Endothelial cell of umbilical vein (primary cell): Measurements from ENCODE around the gene KDM3B. TPM values are rescaled to one million over a fixed set of nuclear protein-coding genes. Genes with fewer than 3 reads are reported as not detected.

ENCODE experiments used
- BruUV-seq: library from RNA; stranded (reverse); fragments of 400-500 nt; replicated peaks from 2 replicates; lab custom pipeline; 2021; lab: Mats Ljungman, UMichigan
- CTCF ChIA-PET: fragments of 300-600, 350-600 bp; sonication (Branson Sonifier 250); formaldehyde crosslinking; loops from one replicate; lab custom pipeline; 2021; ENCODE audit warnings: antibody characterized with exemption, inconsistent platforms; lab: Charles Lee
- POLR2A ChIA-PET: fragments of 300-600, 350-600 bp; sonication (Branson Sonifier 250); formaldehyde crosslinking; loops from one replicate; lab custom pipeline; 2021; ENCODE audit warnings: antibody characterized with exemption, inconsistent platforms; lab: Charles Lee
- DNase-seq: peaks from one replicate; pipeline ENCODE4 v3.0.0-alpha.2; 2011; ENCODE audit warnings: low read depth, low spot score
- FAIRE-seq: peaks from 2 replicates; lab custom pipeline; 2011; peaks lifted over from hg19 to GRCh38; lab: Jason Lieb, UNC
- H2AFZ ChIP-seq: 2 replicates; pipeline ENCODE4 v1.6.0; 2012; ENCODE audit warnings: low read depth, low read length, control low read depth, inconsistent platforms
- H3K27ac ChIP-seq: 2 replicates; pipeline ENCODE4 v1.5.1; 2011; ENCODE audit warnings: low read depth, mild to moderate bottlenecking, control low read depth, low read length, moderate library complexity; ENCODE audit not compliant: insufficient read depth
- H3K27me3 ChIP-seq, 2 experiments: 2 replicates each; pipeline versions ENCODE4 v1.6.0 to v1.6.1; 2011; ENCODE audit warnings: low read length in 2 of 2, mixed read lengths in 1 of 2; ENCODE audit not compliant: control insufficient read depth in 2 of 2, insufficient read depth in 2 of 2
- H3K36me3 ChIP-seq, 2 experiments: 2 replicates in 1 of 2; 3 replicates in 1 of 2; pipeline ENCODE4 v1.5.1; 2011; ENCODE audit warnings: low read length in 2 of 2, mild to moderate bottlenecking in 1 of 2, moderate library complexity in 1 of 2; ENCODE audit not compliant: control insufficient read depth in 2 of 2, insufficient read depth in 2 of 2; ENCODE audit errors: extremely low read depth in 1 of 2
- H3K4me1 ChIP-seq: 3 replicates; pipeline ENCODE4 v1.5.1; 2011; ENCODE audit warnings: mild to moderate bottlenecking, low read length; ENCODE audit not compliant: control insufficient read depth, insufficient read depth; ENCODE audit errors: extremely low read depth
- H3K4me2 ChIP-seq: 2 replicates; pipeline ENCODE4 v1.6.1; 2011; ENCODE audit warnings: low read length, control low read depth, mixed read lengths; ENCODE audit not compliant: insufficient read depth
- H3K4me3 ChIP-seq, 3 experiments: fragments of 200-600 bp in 1 of 3; sonication (generic), shearing (Covaris generic) in 1 of 3; replicated peaks in 1 of 3; 2 replicates each; pipeline ENCODE4 v1.5.1; 2011 to 2016; ENCODE audit warnings: control low read depth in 3 of 3, low read length in 3 of 3, mild to moderate bottlenecking in 2 of 3, inconsistent platforms in 1 of 3, low read depth in 1 of 3, moderate library complexity in 1 of 3; ENCODE audit not compliant: insufficient read depth in 1 of 3
- H3K79me2 ChIP-seq: 2 replicates; pipeline ENCODE4 v1.6.0; 2012; ENCODE audit warnings: low read length, inconsistent platforms; ENCODE audit not compliant: control insufficient read depth, insufficient read depth
- H3K9ac ChIP-seq: replicated peaks from 2 replicates; pipeline ENCODE3; 2011; ENCODE audit warnings: low read length, control low read depth; ENCODE audit not compliant: insufficient read depth; ENCODE audit errors: extremely low read depth
- H3K9me1 ChIP-seq: replicated peaks from 3 replicates; pipeline ENCODE4 v1.6.0; 2011; ENCODE audit warnings: mild to moderate bottlenecking, low read length; ENCODE audit not compliant: control insufficient read depth, insufficient read depth; ENCODE audit errors: extremely low read depth
- H3K9me3 ChIP-seq: replicated peaks from 2 replicates; pipeline ENCODE4 v1.5.1; 2012; ENCODE audit warnings: low read length, inconsistent platforms; ENCODE audit not compliant: control insufficient read depth, insufficient read depth
- H4K20me1 ChIP-seq: replicated peaks from 2 replicates; pipeline ENCODE3; 2011; ENCODE audit warnings: mild to moderate bottlenecking, low read length; ENCODE audit not compliant: control insufficient read depth, insufficient read depth; ENCODE audit errors: extremely low read depth
- CTCF ChIP-seq, 2 donors: IDR thresholded peaks; 1 replicate in 1 of 2; 2 replicates in 1 of 2; pipeline ENCODE4 v1.5.1; 2011; ENCODE audit warnings: low read length in 2 of 2, mild to moderate bottlenecking in 2 of 2, moderate library complexity in 2 of 2, control low read depth in 1 of 2, inconsistent platforms in 1 of 2, low read depth in 1 of 2; ENCODE audit not compliant: insufficient read depth in 1 of 2; ENCODE audit errors: extremely low read depth in 1 of 2
- EZH2 ChIP-seq: IDR thresholded peaks from 2 replicates; pipeline ENCODE4 v1.6.1; 2012; ENCODE audit warnings: borderline replicate concordance, low read depth, mild to moderate bottlenecking, moderate library complexity, low read length, inconsistent platforms; ENCODE audit not compliant: severe bottlenecking
- FOS ChIP-seq: IDR thresholded peaks from 2 replicates; pipeline ENCODE4 v1.6.1; 2011; ENCODE audit warnings: mild to moderate bottlenecking, low read length, moderate library complexity, borderline replicate concordance; ENCODE audit not compliant: insufficient read depth
- GATA2 ChIP-seq: IDR thresholded peaks from 2 replicates; pipeline ENCODE4 v1.7.0; 2011; ENCODE audit warnings: low read depth, mild to moderate bottlenecking, moderate library complexity, mixed read lengths, low read length; ENCODE audit not compliant: insufficient read length, insufficient read depth
- JUN ChIP-seq: IDR thresholded peaks from 2 replicates; pipeline ENCODE4 v1.6.1; 2011; ENCODE audit warnings: borderline replicate concordance, low read depth; ENCODE audit not compliant: insufficient read length, insufficient read depth
- MAX ChIP-seq: IDR thresholded peaks from 2 replicates; pipeline ENCODE4 v1.6.1; 2011; ENCODE audit not compliant: insufficient read depth, insufficient read length
- MYC ChIP-seq: IDR thresholded peaks from one replicate; pipeline ENCODE4 v1.6.1; 2011; ENCODE audit warnings: mild to moderate bottlenecking, low read depth, low read length
- POLR2A ChIP-seq: IDR thresholded peaks from 2 replicates; pipeline ENCODE4 v1.6.1; 2012; ENCODE audit warnings: low read depth, mild to moderate bottlenecking, control low read depth, low read length
- POLR2AphosphoS5 ChIP-seq: IDR thresholded peaks from 2 replicates; pipeline ENCODE4 v1.6.1; 2012; ENCODE audit warnings: low read depth, mild to moderate bottlenecking, control low read depth, low read length, moderate library complexity; ENCODE audit not compliant: insufficient read depth
- dilution Hi-C: fragments of 300-500 bp; cut with MboI; formaldehyde crosslinking; loops from one replicate; pipeline ENCODE4 v1.15.0; 2019; ENCODE audit warnings: low sequenced_read_pairs; ENCODE audit not compliant: extremely low pct_ligation_motif_present
- intact Hi-C: fragments of 100-400 bp; cut with micrococcal nuclease; formaldehyde crosslinking; loops from one replicate; pipeline ENCODE4 v1.10.0; 2022
- polyA plus RNA-seq, 4 experiments: library from polyadenylated mRNA; depleted of rRNA in 3 of 4; stranded (reverse) in 3 of 4; unstranded in 1 of 4; fragments of >200 nt; gene quantifications; 2 replicates each; pipeline versions ENCODE4 v1.2.1 to v1.2.3, GENCODE V29; 2011 to 2012; ENCODE audit warnings: missing spikeins in 1 of 4
- total RNA-seq: library from RNA; stranded (reverse); gene quantifications from 2 replicates; pipeline ENCODE4 v1.2.3, GENCODE V29; 2021

The KDM3B gene
- total and polyA plus RNA-seq, 2 donors (not counting 3 experiments of a cell fraction or from before 2014, with no cell fraction given) = 19.0 to 55.7 TPM

- Histone ChIP-seq H3K9me3 (no peaks in the 10 kb centered on the region), H2AFZ (no peak overlapping the region), H3K4me3 (peak overlapping the region in 1 of 3 experiments; percentile 3), H3K27ac (no peak overlapping the region), H4K20me1 (no peaks in the 10 kb centered on the region), H3K4me2 (peak overlapping the region; percentile 93), H3K36me3 (no peaks in the 10 kb centered on the region), H3K4me1 (peaks cover 14% of the 10 kb centered on the region), H3K79me2 (peaks cover 62% of the 10 kb centered on the region), H3K9me1 (no peaks in the 10 kb centered on the region), H3K27me3 (no peaks in the 10 kb centered on the region), H3K9ac (no peak overlapping the region)
- DNase-seq = peak; percentile 79
- peak; percentile 91 for FAIRE-seq
- CTCF ChIA-PET = interaction anchor here (1.5 to 5.7 kb wide), 3 partner anchors 15 to 94 kb away, joined by 3 to 71 read pairs (median 64); partner anchors contain the start of gene FAM53C
- dilution Hi-C loops = no loop called here
- no TSS peak for BruUV-seq
- POLR2A ChIA-PET = interaction anchor here (4.4 kb wide), 1 partner anchor 16 kb away, joined by 58 read pairs; the partner anchor contains the start of gene FAM53C
- TF ChIP-seq MYC = no peak
- TF ChIP-seq POLR2AphosphoS5 = no peak
- no peak for TF ChIP-seq EZH2
- no peak for TF ChIP-seq FOS
- TF ChIP-seq GATA2 = no peak
- TF ChIP-seq CTCF (IDR thresholded peaks at IDR 0.05; ENCODE audit: extremely low read depth in 1 of 2, insufficient read depth in 1 of 2, low read depth in 1 of 2, low read length in 2 of 2) = no peak
- no peak for TF ChIP-seq JUN
- TF ChIP-seq POLR2A = no peak
- TF ChIP-seq MAX = no peak
- intact Hi-C loops = loop anchor here (5.0 kb wide), 3 partner anchors 133 to 677 kb away; no protein-coding TSS in a partner anchor
Observed at GRCh38 chr5:138354926-138355378, 2.5 kb downstream of the KDM3B start.
